HG03139 (cell line): ENCODE measurements around the gene MYH9.

Experiments used
- ATAC-seq: cut with Tn5 transposase; IDR thresholded peaks from one replicate; pipeline ENCODE4 v1.9.1; 2021; ENCODE audit not compliant: unreplicated experiment

Gene MYH9

DNA sequence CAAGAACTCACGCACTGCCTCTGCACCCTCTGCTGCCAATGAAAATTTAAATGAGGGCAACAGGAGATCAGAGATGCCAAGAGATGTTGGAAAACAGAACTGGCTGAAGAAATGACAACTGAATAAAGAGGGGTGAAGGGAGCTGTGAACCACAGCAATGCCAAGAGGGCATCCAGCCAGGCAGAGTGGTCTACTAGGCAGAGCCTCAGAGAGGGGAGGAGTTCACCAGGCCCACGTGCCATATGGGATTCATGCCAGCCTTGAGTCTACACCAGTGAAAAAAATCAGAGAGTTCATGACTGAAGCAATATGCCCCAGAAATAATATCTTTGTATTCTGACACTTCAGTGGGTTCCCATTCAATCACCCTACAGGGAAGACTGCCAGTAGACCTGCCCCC is 152.8 kb downstream of the MYH9 start:
- ATAC-seq = no peak

DNA sequence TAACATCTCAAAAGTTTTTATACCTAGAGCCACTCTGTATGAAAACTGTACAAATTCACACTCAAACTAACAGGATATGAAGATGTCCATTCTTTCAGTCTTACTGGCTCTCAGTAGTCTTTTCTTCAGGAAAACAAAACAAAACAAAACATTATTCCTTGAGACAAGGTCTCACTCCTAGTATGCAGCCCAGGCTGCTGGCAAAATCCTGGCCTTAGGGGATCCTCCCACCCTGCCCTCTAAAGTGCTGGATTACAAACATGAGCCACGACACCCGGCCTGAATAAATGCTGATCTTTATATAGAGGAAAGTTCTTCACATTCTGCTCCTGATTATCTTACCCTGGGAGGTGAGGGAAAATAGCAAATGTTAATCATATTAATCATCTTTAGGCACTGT is 153.6 kb downstream of the MYH9 start:
- no peak for ATAC-seq

DNA sequence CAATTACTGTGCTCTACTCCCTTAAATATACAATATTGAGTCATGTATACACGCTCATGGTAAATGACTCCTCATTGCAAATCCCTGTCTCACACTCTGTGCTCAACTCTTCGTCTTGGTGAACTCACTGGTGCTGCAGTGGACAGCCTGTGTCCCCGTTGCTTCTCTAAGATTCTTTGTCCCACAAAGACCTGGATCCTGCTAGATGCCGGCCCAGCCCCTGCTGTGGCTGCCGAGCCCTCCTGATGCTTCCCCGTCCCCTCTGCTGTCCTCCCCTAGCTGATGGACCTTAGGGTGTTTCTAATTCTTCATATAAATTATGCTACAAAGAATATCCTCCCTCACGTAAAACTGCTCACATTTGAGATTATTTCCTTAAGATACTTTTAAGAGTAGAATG is 154.0 kb downstream of the MYH9 start:
- no peak for ATAC-seq

DNA sequence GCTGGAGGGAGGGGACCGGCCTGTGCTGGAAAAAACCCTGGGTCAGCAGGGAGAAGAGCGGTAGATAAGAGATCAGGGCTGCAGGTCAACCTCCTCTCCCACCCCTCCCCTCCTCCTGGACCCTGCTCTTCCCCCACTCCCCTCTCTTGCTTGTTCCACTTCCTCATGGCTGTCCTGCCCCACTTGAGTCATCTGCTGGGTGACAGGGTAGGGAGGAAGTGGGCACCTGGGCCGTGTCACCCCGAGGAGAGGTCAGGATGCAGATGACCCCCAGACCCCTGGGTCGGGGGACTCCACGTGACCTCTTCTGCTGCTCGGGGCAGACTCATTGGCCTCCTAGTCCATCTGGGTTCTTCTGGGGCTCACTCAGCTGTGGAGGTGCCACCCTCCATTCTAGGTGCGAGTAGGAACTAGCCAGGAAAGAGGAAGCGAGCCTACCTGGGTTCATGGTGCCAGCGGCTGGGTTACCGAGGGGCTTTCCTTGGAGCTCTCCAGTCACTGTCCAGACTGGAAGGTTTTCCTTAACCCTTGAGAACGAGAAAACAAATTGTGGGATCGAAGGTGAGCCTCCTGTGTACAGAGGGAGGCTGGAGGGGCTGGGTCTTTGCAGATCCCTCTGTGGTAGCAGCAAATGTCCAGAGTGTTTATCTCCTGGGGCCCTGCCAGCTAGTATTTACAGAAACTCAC is 154.9 kb downstream of the MYH9 start:
- ATAC-seq = no peak
